ENCODE data around the gene RASAL2.

- TF ChIP-seq SIRT6 (IDR thresholded peaks at IDR 0.05; ENCODE audit: low read depth, low read length): no peak
- no peak for TF ChIP-seq ZNF274 (IDR thresholded peaks at IDR 0.05; ENCODE audit: borderline replicate concordance, low read depth, low read length)
- TF ChIP-seq PTRF (tag; IDR thresholded peaks at IDR 0.05): no peak
- TF ChIP-seq EZH2 (IDR thresholded peaks at IDR 0.05; ENCODE audit: borderline replicate concordance, low read depth, low read length): no peak
- TF ChIP-seq SP2 (IDR thresholded peaks at IDR 0.05; ENCODE audit: extremely low read depth, low read depth, low read length, poor library complexity, severe bottlenecking): no peak
- no peak for TF ChIP-seq RFX1 (IDR thresholded peaks at IDR 0.05)
- no peak for TF ChIP-seq THRAP3 (IDR thresholded peaks at IDR 0.05; ENCODE audit: borderline replicate concordance)
- TF ChIP-seq ZBTB49 (CRISPR knock-in tag; IDR thresholded peaks at IDR 0.05; ENCODE audit: borderline replicate concordance): no peak
- no peak for TF ChIP-seq TAF1 (IDR thresholded peaks at IDR 0.05; ENCODE audit: control insufficient read depth, extremely low read depth, insufficient read depth, low read length, severe bottlenecking)
- TF ChIP-seq, protein P1, sequence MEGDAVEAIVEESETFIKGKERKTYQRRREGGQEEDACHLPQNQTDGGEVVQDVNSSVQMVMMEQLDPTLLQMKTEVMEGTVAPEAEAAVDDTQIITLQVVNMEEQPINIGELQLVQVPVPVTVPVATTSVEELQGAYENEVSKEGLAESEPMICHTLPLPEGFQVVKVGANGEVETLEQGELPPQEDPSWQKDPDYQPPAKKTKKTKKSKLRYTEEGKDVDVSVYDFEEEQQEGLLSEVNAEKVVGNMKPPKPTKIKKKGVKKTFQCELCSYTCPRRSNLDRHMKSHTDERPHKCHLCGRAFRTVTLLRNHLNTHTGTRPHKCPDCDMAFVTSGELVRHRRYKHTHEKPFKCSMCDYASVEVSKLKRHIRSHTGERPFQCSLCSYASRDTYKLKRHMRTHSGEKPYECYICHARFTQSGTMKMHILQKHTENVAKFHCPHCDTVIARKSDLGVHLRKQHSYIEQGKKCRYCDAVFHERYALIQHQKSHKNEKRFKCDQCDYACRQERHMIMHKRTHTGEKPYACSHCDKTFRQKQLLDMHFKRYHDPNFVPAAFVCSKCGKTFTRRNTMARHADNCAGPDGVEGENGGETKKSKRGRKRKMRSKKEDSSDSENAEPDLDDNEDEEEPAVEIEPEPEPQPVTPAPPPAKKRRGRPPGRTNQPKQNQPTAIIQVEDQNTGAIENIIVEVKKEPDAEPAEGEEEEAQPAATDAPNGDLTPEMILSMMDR (IDR thresholded peaks at IDR 0.05 in 2 of 3, conservative IDR thresholded peaks at IDR 0.05 in 1 of 3; ENCODE audit: insufficient read depth in 2 of 3, low read depth in 1 of 3, low read length in 3 of 3): no peak
- no peak for TF ChIP-seq EHMT2 (IDR thresholded peaks at IDR 0.05)
- no peak for TF ChIP-seq GABPA (tag; conservative IDR thresholded peaks at IDR 0.05; ENCODE audit: low read depth)
- no peak for TF ChIP-seq ZNF143 (CRISPR knock-in tag; IDR thresholded peaks at IDR 0.05)
Observed at GRCh38 chr1:178368208-178368607, 274.3 kb downstream of the RASAL2 start.

Measured in K562 (cell line).